ENCODE measurements around the gene NOL3. TPM values are rescaled to one million over a fixed set of nuclear protein-coding genes. Genes with fewer than 3 reads are reported as not detected.

The NOL3 gene
- total RNA-seq (2011; cell fraction: chromatin; rRNA removed; ENCODE audit: low replicate concordance), result 81.0 and 88.7 TPM in 2 replicates
- total RNA-seq (2011; cell fraction: nucleolus; rRNA removed), result 34.7 and 39.7 TPM in 2 replicates
- total RNA-seq (2011; cell fraction: nucleoplasm; rRNA removed), result 64.6 and 93.4 TPM in 2 replicates
- total RNA-seq (2014; rRNA removed) (5.4 and 8.3 TPM in 2 replicates), total RNA-seq (2014; rRNA removed; fragmentation: Illumina TruSeq; extraction: Trizol) (3.4 and 4.3 TPM in 2 replicates), total RNA-seq (2015; rRNA removed; fragmentation: Illumina TruSeq; extraction: Trizol) (4.1 and 5.0 TPM in 2 replicates), total RNA-seq (2021) (7.0 and 9.3 TPM in 2 replicates), polyA plus RNA-seq (2011; rRNA removed) (8.4 and 13.5 TPM in 2 replicates), polyA plus RNA-seq (2014; fragmentation: Illumina TruSeq; extraction: Trizol) (7.6 and 8.2 TPM in 2 replicates), polyA plus RNA-seq (2014; fragmentation: Nextera tagmentation; extraction: Ambion mirVana) (under 1 TPM; 0.45 to 0.69 TPM), polyA plus RNA-seq (2014; rRNA removed) (12.2 and 14.0 TPM in 2 replicates), polyA minus RNA-seq (2011; rRNA and poly(A)+ RNA removed) (3.4 and 5.6 TPM in 2 replicates), Bru-seq, nascent RNA (percentile 66 among the genes with signal in this experiment), BruChase-seq, experiment 1, labeled RNA remaining after a 2-hour chase (percentile 65 among the genes with signal in this experiment), BruChase-seq, experiment 2, labeled RNA remaining after a 6-hour chase (percentile 70 among the genes with signal in this experiment)
- 5.8 and 7.2 TPM in 2 replicates for polyA plus RNA-seq (2011; cell fraction: cytosol; rRNA removed)
- polyA plus RNA-seq (2011; cell fraction: nucleus; rRNA removed), result 50.0 and 53.8 TPM in 2 replicates
- polyA plus RNA-seq (2012), result 19.1 and 59.4 TPM in 2 replicates
- 1.9 and 2.5 TPM in 2 replicates for polyA minus RNA-seq (2011; cell fraction: cytosol; rRNA and poly(A)+ RNA removed)
- 5.4 and 10.3 TPM in 2 replicates for polyA minus RNA-seq (2011; cell fraction: nucleus; rRNA and poly(A)+ RNA removed)
- long read RNA-seq, experiment 1, partial matches to known transcripts, result 6 of 19 reads
- long read RNA-seq, experiment 1, other reads (novel, unspliced or antisense), result 13 of 19 reads
- long read RNA-seq, experiment 2, partial matches to known transcripts, result 1 of 2 reads
- long read RNA-seq, experiment 2, other reads (novel, unspliced or antisense), result 0 of 2 reads
- long read RNA-seq, experiment 3, partial matches to known transcripts, result 1 of 3 reads
- long read RNA-seq, experiment 3, other reads (novel, unspliced or antisense), result 1 of 3 reads

- FAIRE-seq (peak; percentile 48), ATAC-seq (peak; percentile 90), DNase-seq (ENCODE audit: extremely low read depth in 1 of 4, low spot score in 3 of 4) (peak; percentile 87 to 94 (median 91))
- H3K9ac ChIP-seq (ENCODE audit: insufficient read depth in 1 of 2, low read depth in 2 of 2, low read length in 2 of 2), result peak within 1 kb of the TSS; percentile 69 to 85
- H3K9me1 ChIP-seq (ENCODE audit: control insufficient read depth, insufficient read depth, low read length), result no peaks in the 10 kb centered on the region
- in situ Hi-C loops (cut with MboI) (loop anchor here (25.0 kb wide), 1 partner anchor 208 kb away; the partner anchor contains the start of gene CES3), intact Hi-C loops (cut with micrococcal nuclease) (no loop called here)
- peak within 1 kb of the TSS; percentile 36 for H3K4me3 ChIP-seq
- H3K27me3 ChIP-seq (ENCODE audit: control insufficient read depth in 2 of 2, insufficient read depth in 2 of 2, low read length in 2 of 2), result no peaks in the 10 kb centered on the region
- no peaks in the 10 kb centered on the region for H3K79me2 ChIP-seq (ENCODE audit: control insufficient read depth, insufficient read depth, low read length)
- BruUV-seq (replicated peaks), result no TSS peak
- H3K4me1 ChIP-seq (replicated peaks in 1 of 2; ENCODE audit: control insufficient read depth in 2 of 2, insufficient read depth in 2 of 2, low read length in 2 of 2), result peaks cover 20 to 62% of the 10 kb centered on the region in 2 experiments; a peak in 4 of 5 replicates
- H3K9me3 ChIP-seq (replicated peaks; ENCODE audit: control insufficient read depth, insufficient read depth, low read depth, low read length), result no peaks in the 10 kb centered on the region
- peaks cover 8% of the 10 kb centered on the region; the same call in 2 of the 3 replicates for H3K36me3 ChIP-seq (ENCODE audit: control insufficient read depth, insufficient read depth, low read length)
- ChIA-PET CTCF (ENCODE audit: low intra/inter-chr PET ratio) (no interaction called here), POLR2A (interaction anchor here (0.5 to 1.2 kb wide), 5 partner anchors 10 to 611 kb away, joined by 3 to 5 read pairs (median 4); partner anchors contain the start of gene NAE1)
- peak within 1 kb of the TSS; percentile 82 for H2AFZ ChIP-seq (ENCODE audit: low read depth, low read length)
- peak within 1 kb of the TSS; percentile 92 for H3K4me2 ChIP-seq (ENCODE audit: insufficient read depth, low read length)
- peak within 1 kb of the TSS; percentile 68 for H3K27ac ChIP-seq (ENCODE audit: extremely low read depth, low read depth, low read length)
- no peaks in the 10 kb centered on the region for H4K20me1 ChIP-seq (replicated peaks; ENCODE audit: control insufficient read depth, insufficient read depth, low read length)
- 4% methylated on average over 4 of the region's 50 CpGs for WGBS (ENCODE audit: insufficient coverage, low coverage, missing lambda C conversion rate)
- TF ChIP-seq SRSF3 (IDR thresholded peaks at IDR 0.05; ENCODE audit: insufficient read depth, low read length) (no peak), ETV6 (IDR thresholded peaks at IDR 0.05; ENCODE audit: borderline replicate concordance in 1 of 2, low read depth in 2 of 2, low read length in 1 of 2) (no peak), ETV6 (CRISPR knock-in tag; IDR thresholded peaks at IDR 0.05; ENCODE audit: borderline replicate concordance) (no peak), THAP7 (CRISPR knock-in tag; IDR thresholded peaks at IDR 0.05) (no peak), ELF2 (CRISPR knock-in tag; IDR thresholded peaks at IDR 0.05) (no peak), E4F1 (CRISPR knock-in tag; IDR thresholded peaks at IDR 0.05; ENCODE audit: borderline replicate concordance) (no peak), RBM15 (IDR thresholded peaks at IDR 0.05; ENCODE audit: insufficient read depth, low read length) (no peak), RB1 (IDR thresholded peaks at IDR 0.05; ENCODE audit: low read depth) (no peak)
- TF ChIP-seq, protein P1, sequence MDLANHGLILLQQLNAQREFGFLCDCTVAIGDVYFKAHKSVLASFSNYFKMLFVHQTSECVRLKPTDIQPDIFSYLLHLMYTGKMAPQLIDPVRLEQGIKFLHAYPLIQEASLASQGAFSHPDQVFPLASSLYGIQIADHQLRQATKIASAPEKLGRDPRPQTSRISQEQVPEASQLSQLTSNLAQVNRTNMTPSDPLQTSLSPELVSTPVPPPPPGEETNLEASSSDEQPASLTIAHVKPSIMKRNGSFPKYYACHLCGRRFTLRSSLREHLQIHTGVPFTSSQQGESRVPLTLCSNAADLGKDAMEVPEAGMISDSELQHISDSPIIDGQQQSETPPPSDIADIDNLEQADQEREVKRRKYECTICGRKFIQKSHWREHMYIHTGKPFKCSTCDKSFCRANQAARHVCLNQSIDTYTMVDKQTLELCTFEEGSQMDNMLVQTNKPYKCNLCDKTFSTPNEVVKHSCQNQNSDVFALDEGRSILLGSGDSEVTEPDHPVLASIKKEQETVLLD (IDR thresholded peaks at IDR 0.05), result peak; percentile 61; the same call in 1 of the 2 replicates
Observed at GRCh38 chr16:67170168-67170948, at the start of gene NOL3. NOL3 (plus strand) TSS chr16:67170538.
